ENCODE measurements around the gene DGCR2.
"Not testable (repeated sequence)": the region's sequence is repeated elsewhere in the genome, so short reads cannot be mapped to it uniquely, and the experiment has no call there.

Gene DGCR2

GRCh38 chr22:19011075-19011474, 111.1 kb downstream of the DGCR2 start:
- DNase-seq (ENCODE audit: low spot score) = no peak

GRCh38 chr22:19005905-19006304, 116.3 kb downstream of the DGCR2 start:
- DNase-seq (ENCODE audit: low spot score) = no peak

- DNase-seq (ENCODE audit: low spot score) = no peak
These were observed 117.7 kb downstream of the DGCR2 start for GRCh38 chr22:19004471-19004870.

GRCh38 chr22:19003508-19003907, 118.7 kb downstream of the DGCR2 start:
- no peak for DNase-seq (ENCODE audit: low spot score)

GRCh38 chr22:19002684-19003038, 119.6 kb downstream of the DGCR2 start:
- DNase-seq (ENCODE audit: low spot score) = peak; percentile 34

- no peak for DNase-seq (ENCODE audit: low spot score)
These were observed 121.0 kb downstream of the DGCR2 start for GRCh38 chr22:19001204-19001603.

- DNase-seq (ENCODE audit: low spot score) = not testable (repeated sequence)
These were observed 122.1 kb downstream of the DGCR2 start for GRCh38 chr22:19000106-19000505.

GRCh38 chr22:18999416-18999815, 122.8 kb downstream of the DGCR2 start:
- DNase-seq (ENCODE audit: low spot score) = no peak

- no peak for DNase-seq (ENCODE audit: low spot score)
These were observed 123.2 kb downstream of the DGCR2 start for GRCh38 chr22:18999008-18999407.

GRCh38 chr22:18997925-18998315, 124.3 kb downstream of the DGCR2 start:
- DNase-seq (ENCODE audit: low spot score) = no peak

- no peak for DNase-seq (ENCODE audit: low spot score)
These were observed 124.8 kb downstream of the DGCR2 start for GRCh38 chr22:18997306-18997924.

GRCh38 chr22:18996376-18996900, 125.8 kb downstream of the DGCR2 start:
- DNase-seq (ENCODE audit: low spot score) = no peak

GRCh38 chr22:18995327-18995711, 126.9 kb downstream of the DGCR2 start:
- DNase-seq (ENCODE audit: low spot score) = no peak

- peak; percentile 78 for DNase-seq (ENCODE audit: low spot score)
These were observed 127.4 kb downstream of the DGCR2 start for GRCh38 chr22:18994701-18995326.

- DNase-seq (ENCODE audit: low spot score) = no peak
These were observed 128.2 kb downstream of the DGCR2 start for GRCh38 chr22:18994056-18994455.

GRCh38 chr22:18992543-18993198, 129.5 kb downstream of the DGCR2 start:
- DNase-seq (ENCODE audit: low spot score) = no peak

- no peak for DNase-seq (ENCODE audit: low spot score)
These were observed 130.3 kb downstream of the DGCR2 start for GRCh38 chr22:18991821-18992442.

GRCh38 chr22:18991138-18991432, 131.1 kb downstream of the DGCR2 start:
- DNase-seq (ENCODE audit: low spot score) = no peak

- DNase-seq (ENCODE audit: low spot score) = no peak
These were observed 131.7 kb downstream of the DGCR2 start for GRCh38 chr22:18990355-18991137.

- no peak for DNase-seq (ENCODE audit: low spot score)
These were observed 133.3 kb downstream of the DGCR2 start for GRCh38 chr22:18988958-18989357.

GRCh38 chr22:18987765-18988164, 134.4 kb downstream of the DGCR2 start:
- peak; percentile 38 for DNase-seq (ENCODE audit: low spot score)

- DNase-seq (ENCODE audit: low spot score) = not testable (repeated sequence)
These were observed 135.1 kb downstream of the DGCR2 start for GRCh38 chr22:18987114-18987513.

All from SK-N-DZ (cell line).